GM21360 (cell line): Measurements from ENCODE around the gene BBS10.
"Not testable (repeated sequence)": the region's sequence is repeated elsewhere in the genome, so short reads cannot be mapped to it uniquely, and the experiment has no call there.

Experiments
- ATAC-seq: cut with Tn5 transposase; IDR thresholded peaks from one replicate; pipeline ENCODE4 v1.9.1; 2021; ENCODE audit warnings: mild to moderate bottlenecking, moderate library complexity; ENCODE audit not compliant: unreplicated experiment

The BBS10 gene

DNA sequence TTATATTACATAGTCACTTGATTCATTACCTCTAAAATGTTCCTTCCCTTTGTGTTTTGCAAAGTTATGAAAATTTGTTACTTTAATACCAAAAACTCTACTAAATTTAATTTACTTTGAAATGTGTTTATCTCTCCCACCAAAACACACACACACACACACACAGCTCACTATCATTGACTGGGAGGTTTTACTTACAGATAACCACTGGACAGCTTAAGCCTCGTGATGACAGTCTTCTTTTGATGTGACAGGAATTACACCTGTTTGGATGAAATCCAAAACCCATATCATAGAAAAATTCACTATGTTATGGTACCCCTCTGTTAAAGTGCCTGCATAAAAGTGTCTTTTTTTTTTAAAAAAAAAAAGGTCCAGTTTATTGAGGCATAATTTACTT lies 15.6 kb downstream of the BBS10 start:
- ATAC-seq: no peak

- ATAC-seq: no peak
Measured at GRCh38 chr12:76329606-76330005, 18.6 kb downstream of the BBS10 start.

- no peak for ATAC-seq
Measured at GRCh38 chr12:76329159-76329558, 19.1 kb downstream of the BBS10 start.

GRCh38 chr12:76319595-76320319 lies 28.5 kb downstream of the BBS10 start:
- not testable (repeated sequence) for ATAC-seq

GRCh38 chr12:76318773-76319594 lies 29.2 kb downstream of the BBS10 start:
- ATAC-seq: no peak

DNA sequence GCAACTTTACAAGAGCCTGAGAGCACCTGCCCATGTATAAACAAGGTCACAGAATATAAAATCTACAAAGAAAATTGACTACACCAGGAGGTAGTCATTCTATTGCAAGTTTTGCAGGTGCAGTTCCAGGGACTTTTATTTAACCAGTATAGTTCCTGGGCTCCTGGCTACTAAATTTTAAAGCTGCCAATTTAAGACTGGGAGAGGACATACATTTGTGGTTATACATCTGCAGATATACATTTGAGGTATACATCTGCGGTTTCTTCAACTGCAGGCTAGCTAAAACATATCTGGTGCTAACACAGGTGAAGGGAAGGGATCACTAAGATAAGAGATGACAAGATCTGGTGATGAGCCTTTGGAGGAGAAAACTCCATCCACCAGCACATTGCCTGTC lies 30.2 kb downstream of the BBS10 start:
- ATAC-seq: no peak

DNA sequence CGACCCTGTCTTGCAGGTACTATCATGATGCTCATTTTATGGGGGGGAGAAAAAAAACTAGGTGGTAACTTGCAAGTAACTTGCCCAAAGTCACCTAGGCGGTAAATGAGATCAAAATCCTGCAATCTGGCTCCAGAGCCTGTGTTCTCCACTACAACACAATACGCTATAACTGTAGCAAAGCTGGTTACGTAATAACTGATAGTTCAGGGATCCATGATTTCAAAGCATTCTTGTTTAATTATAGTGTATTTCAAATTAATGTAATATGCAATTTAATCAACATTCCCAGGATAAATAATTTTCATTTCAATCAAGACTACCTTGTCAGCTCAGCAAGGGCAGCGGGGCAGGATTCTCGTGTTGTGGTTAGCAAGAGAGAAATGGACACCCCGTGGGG lies 31.7 kb downstream of the BBS10 start:
- ATAC-seq: no peak

DNA sequence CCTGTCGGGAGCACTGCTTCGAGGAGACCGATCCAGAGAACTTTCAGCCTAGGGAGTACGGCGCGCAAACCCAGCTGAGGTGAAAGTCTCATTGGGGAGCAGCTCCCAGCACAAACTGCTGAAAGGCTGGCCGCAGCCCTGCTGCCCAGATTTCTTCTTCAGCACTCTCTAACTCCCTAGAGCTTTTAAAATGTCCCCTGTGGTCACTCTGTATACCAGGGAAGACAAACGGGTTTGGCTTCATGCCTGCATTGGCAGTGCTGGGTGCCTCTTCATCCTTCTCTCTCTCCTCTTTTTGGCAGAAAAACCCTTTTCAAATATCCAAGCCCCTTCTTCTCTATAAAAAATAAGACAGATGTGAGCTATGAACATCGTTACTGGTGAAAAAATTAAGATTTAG lies 34.9 kb downstream of the BBS10 start:
- ATAC-seq: no peak

DNA sequence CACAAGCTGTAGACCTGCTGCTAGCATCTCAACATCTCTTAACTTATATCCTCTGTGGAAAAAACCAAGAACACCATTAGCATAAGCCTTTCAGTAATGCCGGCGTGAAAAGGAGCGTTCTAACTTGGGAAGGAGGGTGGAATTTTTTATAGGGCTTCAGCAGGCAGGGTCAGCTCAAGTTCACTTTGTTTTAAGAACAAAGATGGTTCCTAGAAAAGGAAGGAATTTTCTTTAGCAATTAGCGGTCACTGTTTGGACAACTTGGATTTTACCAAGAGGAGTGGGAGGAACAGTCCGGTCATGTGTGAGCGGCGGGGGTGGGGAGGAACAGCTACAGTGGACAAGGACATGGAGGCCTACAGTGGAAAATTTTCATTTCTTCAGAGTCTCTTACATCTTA lies 35.9 kb downstream of the BBS10 start:
- ATAC-seq: no peak

DNA sequence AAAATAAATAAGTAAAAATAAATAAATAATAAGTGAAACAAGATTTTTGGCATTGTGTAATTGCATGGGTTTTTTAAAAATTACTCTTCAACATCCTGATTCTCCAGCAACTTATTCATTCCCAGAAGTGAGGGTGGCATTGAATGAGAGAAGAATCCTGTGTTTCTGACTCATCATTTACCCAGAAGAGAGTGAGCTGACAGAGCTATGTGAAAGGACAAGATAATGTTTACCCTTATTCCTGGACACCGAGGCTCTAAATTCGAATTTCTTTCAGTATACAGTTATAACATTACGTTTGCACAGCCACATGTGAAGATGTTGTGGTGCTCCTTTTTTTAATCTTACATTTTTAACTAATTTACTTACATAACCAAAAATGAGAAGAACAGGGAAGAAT lies 36.4 kb downstream of the BBS10 start:
- ATAC-seq: no peak

DNA sequence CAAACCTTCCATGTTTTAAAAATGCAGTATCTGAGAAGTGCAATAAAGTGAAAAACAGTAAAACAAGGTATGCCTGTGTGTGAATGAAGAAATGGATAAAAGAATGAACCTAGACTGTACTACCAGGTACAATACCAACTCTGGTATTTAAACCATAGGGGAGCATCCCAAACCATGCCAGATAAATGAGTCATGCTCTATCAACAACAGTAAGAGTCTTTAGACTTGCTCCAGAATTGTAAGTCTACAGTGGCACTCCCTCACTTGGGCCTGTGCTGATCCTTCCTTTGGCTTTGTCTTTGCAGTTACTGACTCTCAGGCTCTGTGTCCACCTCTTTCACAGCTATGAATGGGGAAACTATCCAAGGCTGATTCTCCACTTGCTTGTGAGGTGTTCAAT lies 38.1 kb downstream of the BBS10 start:
- no peak for ATAC-seq

DNA sequence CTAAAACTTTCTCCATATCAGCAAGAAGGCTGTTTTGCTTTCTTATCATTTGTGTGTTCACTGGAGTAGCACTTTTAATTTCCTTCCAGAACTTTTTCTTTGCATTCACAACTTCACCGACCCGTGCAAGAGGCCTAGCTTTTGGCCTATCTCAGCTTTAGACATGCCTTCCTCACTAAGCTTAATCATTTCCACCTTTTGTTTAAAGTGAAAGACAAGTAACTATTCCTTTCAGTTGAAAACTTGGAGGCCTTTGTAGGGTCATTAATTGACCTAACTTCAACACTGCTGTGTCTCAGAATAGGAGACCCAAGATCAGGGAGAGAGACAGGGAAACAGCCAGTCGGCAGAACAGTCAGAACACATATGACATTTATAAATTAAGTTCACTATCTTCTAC lies 39.3 kb downstream of the BBS10 start:
- no peak for ATAC-seq

- no peak for ATAC-seq
Measured at GRCh38 chr12:76307083-76307482, 41.1 kb downstream of the BBS10 start.

DNA sequence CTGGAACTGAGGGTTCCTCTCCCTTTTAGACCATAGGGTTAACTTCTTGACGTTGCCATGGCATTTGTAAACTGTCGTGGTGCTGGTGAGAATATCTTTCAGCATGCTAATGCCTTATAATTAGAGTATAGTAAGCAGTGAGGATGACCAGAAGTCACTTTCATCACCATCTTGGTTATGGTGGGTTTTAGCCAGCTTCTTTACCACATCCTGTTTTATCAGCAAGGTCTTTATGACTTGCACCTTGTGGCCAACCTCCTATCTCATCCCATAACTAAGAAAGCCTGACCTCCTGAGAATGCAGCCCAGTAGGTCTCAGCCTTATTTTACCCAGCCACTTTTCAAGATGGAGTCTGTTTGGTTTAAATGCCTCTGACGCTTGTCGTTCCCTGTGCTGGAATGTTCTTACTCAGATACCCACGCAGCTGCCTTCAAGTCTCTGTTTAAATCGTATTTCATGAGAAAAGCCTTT lies 44.2 kb downstream of the BBS10 start:
- ATAC-seq: no peak

- no peak for ATAC-seq
Measured at GRCh38 chr12:76303365-76303764, 44.9 kb downstream of the BBS10 start.

DNA sequence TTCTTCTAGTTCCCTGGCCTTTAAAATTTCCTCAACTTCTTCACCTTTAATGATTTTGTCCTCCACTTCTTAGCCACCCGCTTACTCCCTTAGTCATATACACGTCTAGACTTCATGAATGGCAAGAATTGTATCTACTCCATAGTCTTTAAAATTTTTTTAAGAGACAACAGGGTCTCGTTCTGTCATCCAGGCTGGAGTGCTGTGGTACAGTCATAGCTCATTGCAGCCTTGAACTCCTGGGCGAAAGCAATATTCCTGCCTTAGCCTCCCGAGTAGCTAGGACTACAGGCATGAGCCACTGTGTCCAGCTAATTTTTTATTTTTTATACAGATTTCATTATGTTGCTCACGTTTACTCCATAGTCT lies 47.9 kb downstream of the BBS10 start:
- no peak for ATAC-seq

DNA sequence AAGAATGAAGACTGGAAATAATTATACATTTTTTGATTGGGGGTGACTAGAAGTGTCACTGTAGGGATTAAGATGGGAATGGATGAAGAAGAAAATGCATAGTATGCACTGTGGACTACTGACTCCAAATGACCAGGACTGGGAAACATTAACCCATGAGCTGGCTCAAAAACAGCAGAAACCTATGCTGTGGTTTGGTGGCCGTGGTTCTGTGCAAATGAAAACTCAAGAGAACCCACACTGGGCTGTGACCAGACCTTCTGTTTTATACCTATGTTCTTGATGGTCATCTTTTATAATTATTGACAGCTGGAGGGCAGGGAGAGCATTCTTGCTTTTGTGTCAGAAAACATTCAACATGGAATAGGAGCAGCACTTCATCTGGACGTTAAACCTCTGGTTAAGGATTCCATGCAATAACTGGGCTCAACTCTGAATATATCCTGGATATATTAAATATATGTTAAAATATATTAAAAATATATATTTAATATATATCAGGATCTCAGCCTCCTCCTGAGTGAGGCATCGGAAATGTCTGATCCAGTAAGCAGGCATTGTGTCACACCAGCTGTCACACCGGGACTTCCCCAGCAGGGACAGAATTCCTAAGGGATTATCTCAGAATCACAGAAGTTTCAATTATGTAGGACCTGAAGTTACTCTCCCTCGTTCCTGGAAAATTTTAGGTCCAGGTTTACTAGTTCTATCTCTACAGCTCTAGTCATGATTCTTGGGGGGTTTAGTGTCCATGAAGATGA lies 48.5 kb downstream of the BBS10 start:
- ATAC-seq: no peak
